ENCODE results near the gene REP15. TPM values are rescaled to one million over a fixed set of nuclear protein-coding genes. Genes with fewer than 3 reads are reported as not detected.

REP15 gene
- polyA plus RNA-seq, 1 of the 3 experiments (the other 2 are of a cell fraction): 0.84 TPM

DNA sequence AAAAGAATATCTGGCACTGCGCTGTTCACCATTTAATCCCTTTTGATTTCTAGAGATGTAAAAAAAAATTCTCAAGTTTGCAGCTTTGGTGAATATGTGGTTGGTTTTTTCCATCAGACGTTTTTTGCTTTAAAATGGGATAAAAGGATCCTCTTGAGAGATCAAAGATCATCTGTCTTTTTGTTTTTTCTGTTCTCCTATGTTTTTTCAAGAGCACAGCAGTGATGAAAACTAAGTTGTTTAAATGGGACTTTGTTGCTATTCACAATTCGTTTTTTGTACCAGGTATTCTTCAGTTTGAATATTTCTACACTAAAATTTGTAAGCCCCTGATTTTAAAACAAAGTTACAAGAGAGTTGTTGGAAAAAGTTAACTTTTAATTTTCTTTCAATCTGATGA is 29.7 kb upstream of the REP15 start (continued):
- TF ChIP-seq USF2 (IDR thresholded peaks at IDR 0.05; ENCODE audit: borderline replicate concordance, low read depth, low read length): no peak
- TF ChIP-seq GATA2 (CRISPR knock-in tag; IDR thresholded peaks at IDR 0.05): no peak
- no peak for TF ChIP-seq SMC3 (IDR thresholded peaks at IDR 0.05; ENCODE audit: low read depth, low read length)
- no peak for TF ChIP-seq EP300 (IDR thresholded peaks at IDR 0.05; ENCODE audit: borderline replicate concordance in 1 of 2, low read depth in 1 of 2, low read length in 1 of 2)

DNA sequence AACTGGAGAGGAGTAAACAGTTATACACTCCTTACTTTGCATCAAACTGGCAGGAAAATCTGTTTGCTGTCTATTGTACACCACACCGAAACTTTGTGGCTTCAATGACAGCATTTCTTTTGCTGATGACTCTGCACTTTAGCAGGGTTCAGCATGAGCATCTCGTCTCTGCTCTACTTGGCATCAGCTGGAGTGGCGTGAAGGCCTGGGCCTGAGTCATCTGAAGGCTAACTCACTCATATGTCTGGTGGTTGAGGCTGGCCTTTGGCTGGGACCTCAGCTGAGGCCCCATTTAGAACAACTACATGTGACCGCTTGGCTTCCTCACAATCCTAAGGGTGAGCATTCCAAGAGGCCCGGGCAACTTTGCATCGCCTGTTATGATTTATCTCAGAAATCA is 28.7 kb upstream of the REP15 start:
- Histone ChIP-seq H3K36me3 (replicated peaks in 1 of 2; ENCODE audit: control insufficient read depth in 1 of 2, insufficient read depth in 2 of 2, low read length in 1 of 2) (peaks cover 66 to 89% of the 10 kb centered on the region in 2 experiments), H3K27ac (ENCODE audit: low read depth in 2 of 2, low read length in 1 of 2) (no peak overlapping the region; a peak in 1 of 4 replicates), H3K4me2 (no peak overlapping the region), H2AFZ (ENCODE audit: low read depth) (no peak overlapping the region), H3K9me3 (no peaks in the 10 kb centered on the region), H3K4me3 (ENCODE audit: low read depth in 2 of 2, low read length in 1 of 2) (no peak overlapping the region), H3F3A (replicated peaks; ENCODE audit: insufficient read depth) (peaks cover 13% of the 10 kb centered on the region), H3K4me1 (ENCODE audit: control insufficient read depth in 1 of 2, insufficient read depth in 2 of 2, low read depth in 1 of 2, low read length in 1 of 2) (no peaks in the 10 kb centered on the region), H4K20me1 (ENCODE audit: insufficient read depth) (no peaks in the 10 kb centered on the region), H3K27me3 (ENCODE audit: insufficient read depth) (no peaks in the 10 kb centered on the region), H3K9me2 (no peaks in the 10 kb centered on the region), H3K79me2 (ENCODE audit: insufficient read depth) (no peaks in the 10 kb centered on the region), H3K9ac (no peak overlapping the region)
- TF ChIP-seq, protein P1, sequence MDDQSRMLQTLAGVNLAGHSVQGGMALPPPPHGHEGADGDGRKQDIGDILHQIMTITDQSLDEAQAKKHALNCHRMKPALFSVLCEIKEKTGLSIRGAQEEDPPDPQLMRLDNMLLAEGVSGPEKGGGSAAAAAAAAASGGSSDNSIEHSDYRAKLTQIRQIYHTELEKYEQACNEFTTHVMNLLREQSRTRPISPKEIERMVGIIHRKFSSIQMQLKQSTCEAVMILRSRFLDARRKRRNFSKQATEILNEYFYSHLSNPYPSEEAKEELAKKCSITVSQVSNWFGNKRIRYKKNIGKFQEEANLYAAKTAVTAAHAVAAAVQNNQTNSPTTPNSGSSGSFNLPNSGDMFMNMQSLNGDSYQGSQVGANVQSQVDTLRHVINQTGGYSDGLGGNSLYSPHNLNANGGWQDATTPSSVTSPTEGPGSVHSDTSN (IDR thresholded peaks at IDR 0.05): no peak
- peak; percentile 29; the same call in 1 of the 2 replicates for TF ChIP-seq FOSL2 (IDR thresholded peaks at IDR 0.05; ENCODE audit: borderline replicate concordance, low read depth)
- no peak for TF ChIP-seq TCF12 (IDR thresholded peaks at IDR 0.05)
- no peak for TF ChIP-seq RCOR1 (IDR thresholded peaks at IDR 0.05; ENCODE audit: low read length)
- TF ChIP-seq MXI1 (IDR thresholded peaks at IDR 0.05; ENCODE audit: low read depth, low read length): no peak
- no peak for DNase-seq
- ChIA-PET POLR2A (no interaction called here), CTCF (interaction anchor here (1.1 to 1.3 kb wide), 2 partner anchors 8 to 15 kb away, joined by 3 to 4 read pairs; no protein-coding TSS in a partner anchor)
- WGBS (ENCODE audit: low lambda C conversion rate): 96% methylated on average over 6 of the region's 6 CpGs

GRCh38 chr12:27672051-27672450 is 24.2 kb upstream of the REP15 start:
- peaks cover 9% of the 10 kb centered on the region for H3F3A ChIP-seq (replicated peaks; ENCODE audit: insufficient read depth)
- TF ChIP-seq, protein P2, sequence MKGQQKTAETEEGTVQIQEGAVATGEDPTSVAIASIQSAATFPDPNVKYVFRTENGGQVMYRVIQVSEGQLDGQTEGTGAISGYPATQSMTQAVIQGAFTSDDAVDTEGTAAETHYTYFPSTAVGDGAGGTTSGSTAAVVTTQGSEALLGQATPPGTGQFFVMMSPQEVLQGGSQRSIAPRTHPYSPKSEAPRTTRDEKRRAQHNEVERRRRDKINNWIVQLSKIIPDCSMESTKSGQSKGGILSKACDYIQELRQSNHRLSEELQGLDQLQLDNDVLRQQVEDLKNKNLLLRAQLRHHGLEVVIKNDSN (IDR thresholded peaks at IDR 0.05; ENCODE audit: borderline replicate concordance, low read depth): no peak
- H3K9me3 ChIP-seq: no peaks in the 10 kb centered on the region
- H3K9ac ChIP-seq: no peak overlapping the region
- no peaks in the 10 kb centered on the region for H3K27me3 ChIP-seq (ENCODE audit: insufficient read depth)
- no peak overlapping the region for H3K27ac ChIP-seq (ENCODE audit: low read depth in 2 of 2, low read length in 1 of 2)
- peaks cover 75 to 93% of the 10 kb centered on the region in 2 experiments for H3K36me3 ChIP-seq (replicated peaks in 1 of 2; ENCODE audit: control insufficient read depth in 1 of 2, insufficient read depth in 2 of 2, low read length in 1 of 2)
- DNase-seq: no peak
- 98% methylated on average over 4 of the region's 4 CpGs for WGBS (ENCODE audit: low lambda C conversion rate)
- ChIA-PET CTCF (interaction anchor here (0.6 to 0.8 kb wide), 2 partner anchors 20 to 161 kb away, joined by 3 read pairs; no protein-coding TSS in a partner anchor), POLR2A (no interaction called here)
- H4K20me1 ChIP-seq (ENCODE audit: insufficient read depth): no peaks in the 10 kb centered on the region
- H3K4me3 ChIP-seq (ENCODE audit: low read depth in 2 of 2, low read length in 1 of 2): no peak overlapping the region
- no peaks in the 10 kb centered on the region for H3K9me2 ChIP-seq
- no peak overlapping the region for H2AFZ ChIP-seq (ENCODE audit: low read depth)
- peaks cover 0 to 6% of the 10 kb centered on the region in 2 experiments; a peak in 1 of 4 replicates for H3K4me1 ChIP-seq (ENCODE audit: control insufficient read depth in 1 of 2, insufficient read depth in 2 of 2, low read depth in 1 of 2, low read length in 1 of 2)
- H3K79me2 ChIP-seq (ENCODE audit: insufficient read depth): no peaks in the 10 kb centered on the region
- no peak overlapping the region for H3K4me2 ChIP-seq

Measured in SK-N-SH (cell line).